IPS-NIHi7 (cell line): ENCODE data around the gene LRRC39.
"Not testable (repeated sequence)": the region's sequence is repeated elsewhere in the genome, so short reads cannot be mapped to it uniquely, and the experiment has no call there.

Source experiments
- DNase-seq: peaks from one replicate; pipeline ENCODE4 v3.0.0; 2012; ENCODE audit warnings: mixed read lengths; ENCODE audit errors: extremely low spot score

Gene LRRC39

GRCh38 chr1:100178091-100178490 is at the start of gene LRRC39:
TSS of gene LRRC39 (minus strand) at chr1:100178256. CDS start at chr1:100168516, 9,740 bp downstream.
- DNase-seq, result no peak

- no peak for DNase-seq
Measured at GRCh38 chr1:100222428-100222827, 44.4 kb upstream of the LRRC39 start.

- no peak for DNase-seq
Measured at GRCh38 chr1:100219883-100220282, 41.8 kb upstream of the LRRC39 start.

GRCh38 chr1:100219457-100219856 is 41.4 kb upstream of the LRRC39 start:
- DNase-seq, result no peak

- no peak for DNase-seq
Measured at GRCh38 chr1:100217834-100218233, 39.8 kb upstream of the LRRC39 start.

- no peak for DNase-seq
Measured at GRCh38 chr1:100215101-100215500, 37.0 kb upstream of the LRRC39 start.

- no peak for DNase-seq
Measured at GRCh38 chr1:100213141-100213540, 35.1 kb upstream of the LRRC39 start.

- no peak for DNase-seq
Measured at GRCh38 chr1:100206301-100206700, 28.2 kb upstream of the LRRC39 start.

GRCh38 chr1:100205593-100205992 is 27.5 kb upstream of the LRRC39 start:
- not testable (repeated sequence) for DNase-seq

- not testable (repeated sequence) for DNase-seq
Measured at GRCh38 chr1:100205103-100205502, 27.0 kb upstream of the LRRC39 start.

- DNase-seq, result not testable (repeated sequence)
Measured at GRCh38 chr1:100202703-100203102, 24.6 kb upstream of the LRRC39 start.

- not testable (repeated sequence) for DNase-seq
Measured at GRCh38 chr1:100200060-100200459, 22.0 kb upstream of the LRRC39 start.

- DNase-seq, result no peak
Measured at GRCh38 chr1:100198596-100198995, 20.5 kb upstream of the LRRC39 start.

- no peak for DNase-seq
Measured at GRCh38 chr1:100188617-100189016, 10.6 kb upstream of the LRRC39 start.

GRCh38 chr1:100187912-100188311 is 9.9 kb upstream of the LRRC39 start:
- DNase-seq, result no peak

GRCh38 chr1:100184536-100184935 is 6.5 kb upstream of the LRRC39 start:
- DNase-seq, result no peak

- DNase-seq, result no peak
Measured at GRCh38 chr1:100183370-100183769, 5.3 kb upstream of the LRRC39 start.

- DNase-seq, result no peak
Measured at GRCh38 chr1:100177295-100178041, 588 bp downstream of the LRRC39 start.

- no peak for DNase-seq
Measured at GRCh38 chr1:100168051-100168450, 10.0 kb downstream of the LRRC39 start.

- DNase-seq, result no peak
Measured at GRCh38 chr1:100164702-100165101, 13.4 kb downstream of the LRRC39 start.

GRCh38 chr1:100164216-100164615 is 13.8 kb downstream of the LRRC39 start:
- no peak for DNase-seq

GRCh38 chr1:100162881-100163280 is 15.2 kb downstream of the LRRC39 start:
- DNase-seq, result no peak

- no peak for DNase-seq
Measured at GRCh38 chr1:100152271-100152670, 25.8 kb downstream of the LRRC39 start.

- no peak for DNase-seq
Measured at GRCh38 chr1:100151679-100152078, 26.4 kb downstream of the LRRC39 start.
